ENCODE measurements around the gene ANKRD11. TPM values are rescaled to one million over a fixed set of nuclear protein-coding genes. Genes with fewer than 3 reads are reported as not detected.

The ANKRD11 gene
- 165 TPM for total RNA-seq (ENCODE audit: unreplicated experiment)
- long read RNA-seq, partial matches to known transcripts = 8 of 17 reads
- long read RNA-seq, other reads (novel, unspliced or antisense) = 8 of 17 reads

- H3K9me3 Mint-ChIP-seq (ENCODE audit: unreplicated experiment) = no peaks in the 10 kb centered on the region
- H3K27ac Mint-ChIP-seq (ENCODE audit: unreplicated experiment) = peak within 1 kb of the TSS; percentile 96
- peak; percentile 95 for DNase-seq (ENCODE audit: low spot score)
- TF ChIP-seq, protein P1, sequence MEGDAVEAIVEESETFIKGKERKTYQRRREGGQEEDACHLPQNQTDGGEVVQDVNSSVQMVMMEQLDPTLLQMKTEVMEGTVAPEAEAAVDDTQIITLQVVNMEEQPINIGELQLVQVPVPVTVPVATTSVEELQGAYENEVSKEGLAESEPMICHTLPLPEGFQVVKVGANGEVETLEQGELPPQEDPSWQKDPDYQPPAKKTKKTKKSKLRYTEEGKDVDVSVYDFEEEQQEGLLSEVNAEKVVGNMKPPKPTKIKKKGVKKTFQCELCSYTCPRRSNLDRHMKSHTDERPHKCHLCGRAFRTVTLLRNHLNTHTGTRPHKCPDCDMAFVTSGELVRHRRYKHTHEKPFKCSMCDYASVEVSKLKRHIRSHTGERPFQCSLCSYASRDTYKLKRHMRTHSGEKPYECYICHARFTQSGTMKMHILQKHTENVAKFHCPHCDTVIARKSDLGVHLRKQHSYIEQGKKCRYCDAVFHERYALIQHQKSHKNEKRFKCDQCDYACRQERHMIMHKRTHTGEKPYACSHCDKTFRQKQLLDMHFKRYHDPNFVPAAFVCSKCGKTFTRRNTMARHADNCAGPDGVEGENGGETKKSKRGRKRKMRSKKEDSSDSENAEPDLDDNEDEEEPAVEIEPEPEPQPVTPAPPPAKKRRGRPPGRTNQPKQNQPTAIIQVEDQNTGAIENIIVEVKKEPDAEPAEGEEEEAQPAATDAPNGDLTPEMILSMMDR (IDR thresholded peaks at IDR 0.05; ENCODE audit: unreplicated experiment) = no peak
- peaks cover 46% of the 10 kb centered on the region for H3K4me1 Mint-ChIP-seq (ENCODE audit: unreplicated experiment)
- peak within 1 kb of the TSS; percentile 95 for H3K4me3 Mint-ChIP-seq (ENCODE audit: unreplicated experiment)
- peaks cover 15% of the 10 kb centered on the region for H3K27me3 Mint-ChIP-seq (ENCODE audit: unreplicated experiment)
- H3K36me3 Mint-ChIP-seq (ENCODE audit: low read depth, unreplicated experiment) = peaks cover 8% of the 10 kb centered on the region
These were observed at the start of gene ANKRD11 for GRCh38 chr16:89490439-89491237. Gene ANKRD11 (minus strand): TSS chr16:89490561. CDS start chr16:89317019, 173,542 bp downstream.

DNA sequence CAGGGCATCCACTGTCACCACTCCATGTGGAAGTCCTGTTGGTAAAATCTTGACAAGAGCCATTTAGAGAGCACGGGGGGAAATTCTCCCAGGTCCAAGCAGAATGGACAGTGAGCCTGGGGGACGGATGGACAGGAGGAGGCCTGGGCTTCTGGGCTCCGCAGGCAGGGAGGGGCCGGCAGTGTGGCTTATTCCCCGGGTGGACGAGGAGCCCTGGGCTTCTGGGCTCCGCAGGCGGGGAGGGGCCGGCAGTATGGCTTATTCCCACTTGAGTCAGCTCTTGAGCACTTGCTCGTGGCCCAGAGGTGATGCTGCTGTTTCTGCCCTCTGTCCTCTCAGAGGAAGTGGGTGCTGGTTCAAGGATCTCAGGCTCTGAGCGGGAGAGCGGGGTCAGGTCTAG, 47.9 kb upstream of the ANKRD11 start:
- peaks cover 19% of the 10 kb centered on the region for H3K4me1 Mint-ChIP-seq (ENCODE audit: unreplicated experiment)
- H3K27ac Mint-ChIP-seq (ENCODE audit: unreplicated experiment) = no peak overlapping the region
- H3K36me3 Mint-ChIP-seq (ENCODE audit: low read depth, unreplicated experiment) = peaks cover 45% of the 10 kb centered on the region
- H3K9me3 Mint-ChIP-seq (ENCODE audit: unreplicated experiment) = no peaks in the 10 kb centered on the region
- no peak for DNase-seq (ENCODE audit: low spot score)
- TF ChIP-seq, protein P1 (IDR thresholded peaks at IDR 0.05; ENCODE audit: unreplicated experiment) = no peak
- peaks cover 5% of the 10 kb centered on the region for H3K27me3 Mint-ChIP-seq (ENCODE audit: unreplicated experiment)
- H3K4me3 Mint-ChIP-seq (ENCODE audit: unreplicated experiment) = no peak overlapping the region

GRCh38 chr16:89537549-89537925, 47.2 kb upstream of the ANKRD11 start:
- TF ChIP-seq, protein P1 (IDR thresholded peaks at IDR 0.05; ENCODE audit: unreplicated experiment) = no peak
- DNase-seq (ENCODE audit: low spot score) = no peak
- peaks cover 45% of the 10 kb centered on the region for H3K36me3 Mint-ChIP-seq (ENCODE audit: low read depth, unreplicated experiment)

DNA sequence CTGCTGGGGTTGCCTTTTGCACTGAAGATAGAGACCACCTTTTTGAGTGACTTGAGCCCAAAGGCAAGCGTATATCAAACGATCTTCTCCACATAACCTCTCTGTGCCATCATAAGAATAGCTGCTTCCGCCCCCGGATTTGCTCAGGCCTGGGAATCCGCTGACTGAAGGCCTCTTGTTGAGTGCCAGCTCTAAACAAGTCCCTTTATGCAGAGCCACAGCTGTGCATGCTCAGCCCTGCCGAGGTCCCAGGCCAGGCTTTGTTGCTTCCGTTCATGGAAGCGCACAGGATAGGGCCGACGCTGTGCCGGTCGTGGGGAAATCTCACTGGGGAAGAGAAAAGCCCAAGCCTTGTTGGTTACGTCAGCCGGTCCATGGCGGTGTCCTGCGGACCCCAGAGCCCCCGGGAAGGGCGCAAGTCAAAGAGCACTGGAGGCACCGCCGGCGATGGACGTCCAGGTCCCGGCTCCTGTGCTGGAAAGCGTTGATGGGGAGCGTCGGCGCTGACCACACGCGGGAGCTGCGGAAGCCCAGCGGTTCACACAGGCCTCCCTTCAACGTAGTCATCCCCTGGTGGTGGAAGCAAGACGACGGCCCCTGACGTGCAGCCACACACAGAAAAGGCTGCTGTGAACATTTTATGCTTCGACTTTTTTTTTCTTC, 46.7 kb upstream of the ANKRD11 start:
- no peak overlapping the region for H3K4me3 Mint-ChIP-seq (ENCODE audit: unreplicated experiment)
- peaks cover 26% of the 10 kb centered on the region for H3K4me1 Mint-ChIP-seq (ENCODE audit: unreplicated experiment)
- TF ChIP-seq, protein P1 (IDR thresholded peaks at IDR 0.05; ENCODE audit: unreplicated experiment) = no peak
- no peak overlapping the region for H3K27ac Mint-ChIP-seq (ENCODE audit: unreplicated experiment)
- DNase-seq (ENCODE audit: low spot score) = no peak
- H3K27me3 Mint-ChIP-seq (ENCODE audit: unreplicated experiment) = peaks cover 5% of the 10 kb centered on the region
- peaks cover 44% of the 10 kb centered on the region for H3K36me3 Mint-ChIP-seq (ENCODE audit: low read depth, unreplicated experiment)
- H3K9me3 Mint-ChIP-seq (ENCODE audit: unreplicated experiment) = no peaks in the 10 kb centered on the region

More at GRCh38 chr16:89537549-89537925, 47.2 kb upstream of the ANKRD11 start:
- H3K27ac Mint-ChIP-seq (ENCODE audit: unreplicated experiment) = no peak overlapping the region
- no peak overlapping the region for H3K4me3 Mint-ChIP-seq (ENCODE audit: unreplicated experiment)
- H3K9me3 Mint-ChIP-seq (ENCODE audit: unreplicated experiment) = no peaks in the 10 kb centered on the region
- H3K4me1 Mint-ChIP-seq (ENCODE audit: unreplicated experiment) = peaks cover 21% of the 10 kb centered on the region
- H3K27me3 Mint-ChIP-seq (ENCODE audit: unreplicated experiment) = peaks cover 5% of the 10 kb centered on the region
